Cardiac muscle cell (in vitro differentiated cells and primary cell): Measurements from ENCODE around the gene BBS9. TPM values are rescaled to one million over a fixed set of nuclear protein-coding genes. Genes with fewer than 3 reads are reported as not detected.
A peak's percentile ranks its signal among the peaks of the same experiment; 100 is the strongest.

Experiments
- DNase-seq, 2 donors: peaks; one replicate each; pipeline versions ENCODE4 v3.0.0 to v3.0.0-alpha.2; 2010 to 2017; ENCODE audit warnings: low read depth in 1 of 2, low spot score in 1 of 2
- H3K27ac ChIP-seq: fragments of 200-600 bp; sonication (generic); 2 replicates; pipeline ENCODE4 v1.5.1; 2016
- H3K27me3 ChIP-seq: fragments of 200-600 bp; sonication (generic); 2 replicates; pipeline ENCODE4 v1.6.0; 2016; ENCODE audit warnings: control low read depth
- H3K36me3 ChIP-seq: fragments of 200-600 bp; sonication (generic); 2 replicates; pipeline ENCODE4 v1.5.1; 2016; ENCODE audit warnings: control low read depth
- H3K4me1 ChIP-seq: fragments of 200-600 bp; sonication (generic); 2 replicates; pipeline ENCODE4 v1.8.1; 2017; ENCODE audit warnings: low read depth, mild to moderate bottlenecking, mixed run types
- H3K4me3 ChIP-seq: fragments of 200-600 bp; sonication (generic); 2 replicates; pipeline ENCODE4 v1.5.1; 2016; ENCODE audit warnings: mild to moderate bottlenecking
- H3K9me3 ChIP-seq: fragments of 200-600 bp; sonication (generic); 2 replicates; pipeline ENCODE4 v1.5.1; 2017; ENCODE audit warnings: low read depth, mild to moderate bottlenecking, control low read depth
- CTCF ChIP-seq: IDR thresholded peaks from 2 replicates; pipeline ENCODE4 v1.5.1; 2012; ENCODE audit warnings: low read depth, mild to moderate bottlenecking, low read length
- polyA plus RNA-seq: library from polyadenylated mRNA; unstranded; fragments of >200 nt; fragmentation: Nextera tagmentation; extraction: Ambion mirVana; gene quantifications from 2 replicates; pipeline ENCODE4 v1.2.1, GENCODE V29; 2016
- total RNA-seq: library from RNA; depleted of rRNA; stranded (reverse); fragments of >200 nt; gene quantifications from 2 replicates; pipeline ENCODE4 v1.2.3, GENCODE V29; 2016

The BBS9 gene
- total and polyA plus RNA-seq, 2 experiments from 2014 or later = 9.8 to 13.2 TPM

GRCh38 chr7:33645104-33645503, 515.7 kb downstream of the BBS9 start:
- no peaks in the 10 kb centered on the region for H3K9me3 ChIP-seq
- no peak overlapping the region for H3K4me3 ChIP-seq
- H3K27me3 ChIP-seq = no peaks in the 10 kb centered on the region
- peaks cover 24% of the 10 kb centered on the region for H3K4me1 ChIP-seq
- peak overlapping the region; percentile 76 for H3K27ac ChIP-seq
- no peak for TF ChIP-seq CTCF
- no peaks in the 10 kb centered on the region for H3K36me3 ChIP-seq
- DNase-seq = no peak

- Histone ChIP-seq H3K27ac (peak overlapping the region; percentile 76), H3K9me3 (no peaks in the 10 kb centered on the region), H3K36me3 (no peaks in the 10 kb centered on the region), H3K4me1 (peaks cover 24% of the 10 kb centered on the region), H3K4me3 (no peak overlapping the region), H3K27me3 (no peaks in the 10 kb centered on the region)
- TF ChIP-seq CTCF = no peak
- DNase-seq = no peak
Measured at GRCh38 chr7:33646166-33646565, 516.8 kb downstream of the BBS9 start.

GRCh38 chr7:33646891-33647391, 517.6 kb downstream of the BBS9 start:
- TF ChIP-seq CTCF = no peak
- no peak overlapping the region for H3K4me3 ChIP-seq
- peaks cover 17% of the 10 kb centered on the region for H3K4me1 ChIP-seq
- H3K27ac ChIP-seq = no peak overlapping the region
- DNase-seq = no peak
- H3K9me3 ChIP-seq = no peaks in the 10 kb centered on the region
- H3K27me3 ChIP-seq = no peaks in the 10 kb centered on the region
- no peaks in the 10 kb centered on the region for H3K36me3 ChIP-seq

GRCh38 chr7:33649476-33650441, 520.4 kb downstream of the BBS9 start:
- H3K4me3 ChIP-seq = no peak overlapping the region
- DNase-seq = no peak
- no peaks in the 10 kb centered on the region for H3K36me3 ChIP-seq
- no peaks in the 10 kb centered on the region for H3K9me3 ChIP-seq
- no peak overlapping the region for H3K27ac ChIP-seq
- no peak for TF ChIP-seq CTCF
- H3K27me3 ChIP-seq = no peaks in the 10 kb centered on the region
- peaks cover 16% of the 10 kb centered on the region for H3K4me1 ChIP-seq

GRCh38 chr7:33650828-33651227, 521.5 kb downstream of the BBS9 start:
- Histone ChIP-seq H3K36me3 (no peaks in the 10 kb centered on the region), H3K4me1 (peaks cover 7% of the 10 kb centered on the region), H3K27ac (no peak overlapping the region), H3K9me3 (no peaks in the 10 kb centered on the region), H3K27me3 (no peaks in the 10 kb centered on the region), H3K4me3 (no peak overlapping the region)
- DNase-seq = no peak
- TF ChIP-seq CTCF = no peak
